AG09309 (cell line): ENCODE results near the gene METAP1D.

Experiments
- DNase-seq: peaks from one replicate; pipeline ENCODE4 v3.0.0-alpha.2; 2010; ENCODE audit warnings: low read depth
- H3K4me3 ChIP-seq: 2 replicates; pipeline ENCODE4 v1.5.1; 2011; ENCODE audit warnings: mild to moderate bottlenecking, low read depth, low read length, moderate library complexity; ENCODE audit not compliant: control insufficient read depth
- CTCF ChIP-seq: IDR thresholded peaks from 2 replicates; pipeline ENCODE4 v1.5.1; 2011; ENCODE audit warnings: mild to moderate bottlenecking, low read depth, low read length, inconsistent platforms; ENCODE audit not compliant: insufficient read depth, control insufficient read depth; ENCODE audit errors: missing control alignments

The METAP1D gene

GRCh38 chr2:171959998-171960397 is 39.8 kb upstream of the METAP1D start:
- no peak for DNase-seq
- no peak for TF ChIP-seq CTCF
- H3K4me3 ChIP-seq = no peak overlapping the region

- DNase-seq = no peak
- TF ChIP-seq CTCF = no peak
- H3K4me3 ChIP-seq = no peak overlapping the region
Measured at GRCh38 chr2:171960570-171960969, 39.2 kb upstream of the METAP1D start.

- TF ChIP-seq CTCF = no peak
- H3K4me3 ChIP-seq = no peak overlapping the region
- no peak for DNase-seq
Measured at GRCh38 chr2:171963198-171963597, 36.6 kb upstream of the METAP1D start.

- TF ChIP-seq CTCF = no peak
- no peak for DNase-seq
- H3K4me3 ChIP-seq = no peak overlapping the region
Measured at GRCh38 chr2:171964308-171964707, 35.4 kb upstream of the METAP1D start.

GRCh38 chr2:171965238-171965637 is 34.5 kb upstream of the METAP1D start:
- H3K4me3 ChIP-seq = no peak overlapping the region
- TF ChIP-seq CTCF = no peak
- DNase-seq = no peak

- no peak for DNase-seq
- no peak for TF ChIP-seq CTCF
- H3K4me3 ChIP-seq = no peak overlapping the region
Measured at GRCh38 chr2:171965661-171966060, 34.1 kb upstream of the METAP1D start.

GRCh38 chr2:171966235-171966634 is 33.5 kb upstream of the METAP1D start:
- DNase-seq = no peak
- TF ChIP-seq CTCF = no peak
- no peak overlapping the region for H3K4me3 ChIP-seq
